NT2/D1 (cell line): ENCODE measurements around the gene C2CD2.

ENCODE experiments used
- SUZ12 ChIP-seq: IDR thresholded peaks from 2 replicates; pipeline ENCODE4 v1.6.1; 2011; ENCODE audit not compliant: insufficient read length, insufficient read depth; ENCODE audit errors: extremely low read depth
- YY1 ChIP-seq: IDR thresholded peaks from 2 replicates; pipeline ENCODE4 v1.6.1; 2011; ENCODE audit not compliant: insufficient read length, insufficient read depth
- ZNF274 ChIP-seq: IDR thresholded peaks from 2 replicates; pipeline ENCODE4 v1.6.1; 2011; ENCODE audit warnings: mild to moderate bottlenecking, low read depth, low read length

DNA sequence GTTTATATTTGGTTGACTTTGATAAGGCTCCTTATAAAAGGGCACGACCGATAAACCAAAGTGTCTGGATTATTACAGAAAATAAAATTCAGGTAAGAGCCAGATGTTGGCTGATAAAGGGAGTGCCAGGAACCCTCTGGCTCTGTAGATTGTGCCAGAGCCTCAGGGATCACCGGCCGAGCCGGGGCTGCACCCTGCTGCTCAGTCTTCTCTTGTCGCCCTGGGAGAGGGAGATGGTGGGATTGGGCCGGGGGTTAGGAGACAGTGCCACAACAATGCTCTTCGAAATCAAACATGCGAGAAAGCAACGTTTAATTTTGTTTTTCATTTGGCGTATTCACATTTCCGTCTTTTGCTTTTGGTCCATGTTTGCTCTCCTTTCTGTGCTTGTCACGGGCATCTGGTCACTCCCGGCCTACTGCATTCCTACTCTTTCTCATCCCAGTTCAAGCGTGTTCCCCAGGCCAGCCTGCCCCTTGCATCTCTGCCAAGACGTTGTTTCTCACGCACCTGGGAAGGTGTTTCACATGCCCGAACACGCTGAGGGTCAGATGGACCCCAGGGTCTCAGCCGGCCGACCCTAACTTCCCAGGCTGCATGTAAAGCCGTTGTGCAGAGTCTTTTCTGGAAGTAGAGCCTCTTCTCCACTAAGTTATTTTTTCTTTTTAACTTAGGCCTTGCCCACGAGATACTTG lies 18.8 kb upstream of the C2CD2 start:
- TF ChIP-seq YY1 (no peak), SUZ12 (no peak), ZNF274 (no peak)
